ENCODE data around the gene NEK8. TPM values are rescaled to one million over a fixed set of nuclear protein-coding genes. Genes with fewer than 3 reads are reported as not detected.
"Not testable (repeated sequence)": the region's sequence is repeated elsewhere in the genome, so short reads cannot be mapped to it uniquely, and the experiment has no call there.

NEK8 gene
- total RNA-seq, 1 experiment from 2014 or later, result 10.8 TPM

DNA sequence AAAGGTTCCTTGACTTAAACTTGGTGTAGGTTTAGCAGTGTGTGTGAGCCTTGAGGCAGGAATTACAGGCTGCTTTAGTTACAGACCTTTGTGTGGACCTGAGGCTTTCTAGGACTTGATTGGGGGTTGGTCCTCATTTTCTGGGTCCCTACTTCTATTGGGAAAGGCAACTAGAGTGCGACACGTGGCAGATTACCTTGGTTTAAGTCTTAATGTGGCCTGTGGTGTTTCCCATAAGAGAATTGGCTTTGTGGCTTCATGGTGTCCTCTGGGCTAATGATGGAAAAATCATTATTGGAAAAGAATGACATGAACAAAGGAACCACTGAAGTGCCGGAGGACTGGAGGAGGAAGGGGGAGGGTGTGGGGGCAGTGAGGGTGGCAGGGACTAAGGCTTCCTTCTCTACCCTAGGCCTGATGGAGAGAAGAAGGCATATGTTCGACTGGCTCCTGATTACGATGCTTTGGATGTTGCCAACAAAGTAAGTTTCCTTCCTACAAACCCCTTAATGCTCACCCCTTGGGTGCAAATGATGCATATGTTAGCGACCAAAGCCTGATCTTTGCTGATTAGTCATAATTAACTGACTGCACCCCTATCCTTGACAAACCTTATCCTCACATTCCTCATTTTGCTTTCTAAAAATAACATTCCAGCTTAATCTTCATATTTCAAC is 5.3 kb upstream of the NEK8 start:
- Mint-ChIP-seq H3K4me3 (ENCODE audit: low read depth, unreplicated experiment) (peak overlapping the region; percentile 89), H3K4me1 (ENCODE audit: low read depth, unreplicated experiment) (peaks cover 36% of the 10 kb centered on the region), H3K27me3 (ENCODE audit: unreplicated experiment) (no peaks in the 10 kb centered on the region), H3K27ac (ENCODE audit: unreplicated experiment) (peak overlapping the region; percentile 99), H3K9me3 (ENCODE audit: low read depth, unreplicated experiment) (no peaks in the 10 kb centered on the region), H3K36me3 (ENCODE audit: insufficient read depth, unreplicated experiment) (peaks cover 96% of the 10 kb centered on the region)
- TF ChIP-seq, protein P1, sequence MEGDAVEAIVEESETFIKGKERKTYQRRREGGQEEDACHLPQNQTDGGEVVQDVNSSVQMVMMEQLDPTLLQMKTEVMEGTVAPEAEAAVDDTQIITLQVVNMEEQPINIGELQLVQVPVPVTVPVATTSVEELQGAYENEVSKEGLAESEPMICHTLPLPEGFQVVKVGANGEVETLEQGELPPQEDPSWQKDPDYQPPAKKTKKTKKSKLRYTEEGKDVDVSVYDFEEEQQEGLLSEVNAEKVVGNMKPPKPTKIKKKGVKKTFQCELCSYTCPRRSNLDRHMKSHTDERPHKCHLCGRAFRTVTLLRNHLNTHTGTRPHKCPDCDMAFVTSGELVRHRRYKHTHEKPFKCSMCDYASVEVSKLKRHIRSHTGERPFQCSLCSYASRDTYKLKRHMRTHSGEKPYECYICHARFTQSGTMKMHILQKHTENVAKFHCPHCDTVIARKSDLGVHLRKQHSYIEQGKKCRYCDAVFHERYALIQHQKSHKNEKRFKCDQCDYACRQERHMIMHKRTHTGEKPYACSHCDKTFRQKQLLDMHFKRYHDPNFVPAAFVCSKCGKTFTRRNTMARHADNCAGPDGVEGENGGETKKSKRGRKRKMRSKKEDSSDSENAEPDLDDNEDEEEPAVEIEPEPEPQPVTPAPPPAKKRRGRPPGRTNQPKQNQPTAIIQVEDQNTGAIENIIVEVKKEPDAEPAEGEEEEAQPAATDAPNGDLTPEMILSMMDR (IDR thresholded peaks at IDR 0.05; ENCODE audit: unreplicated experiment), result no peak
- intact Hi-C loops (cut with micrococcal nuclease; ENCODE audit: unreplicated experiment), result loop anchor here (5.0 to 10.0 kb wide), 4 partner anchors 82 to 392 kb away; no protein-coding TSS in a partner anchor
- no TSS peak for BruUV-seq (replicated peaks)
- CTCF ChIA-PET, result no interaction called here
- DNase-seq, result no peak

DNA sequence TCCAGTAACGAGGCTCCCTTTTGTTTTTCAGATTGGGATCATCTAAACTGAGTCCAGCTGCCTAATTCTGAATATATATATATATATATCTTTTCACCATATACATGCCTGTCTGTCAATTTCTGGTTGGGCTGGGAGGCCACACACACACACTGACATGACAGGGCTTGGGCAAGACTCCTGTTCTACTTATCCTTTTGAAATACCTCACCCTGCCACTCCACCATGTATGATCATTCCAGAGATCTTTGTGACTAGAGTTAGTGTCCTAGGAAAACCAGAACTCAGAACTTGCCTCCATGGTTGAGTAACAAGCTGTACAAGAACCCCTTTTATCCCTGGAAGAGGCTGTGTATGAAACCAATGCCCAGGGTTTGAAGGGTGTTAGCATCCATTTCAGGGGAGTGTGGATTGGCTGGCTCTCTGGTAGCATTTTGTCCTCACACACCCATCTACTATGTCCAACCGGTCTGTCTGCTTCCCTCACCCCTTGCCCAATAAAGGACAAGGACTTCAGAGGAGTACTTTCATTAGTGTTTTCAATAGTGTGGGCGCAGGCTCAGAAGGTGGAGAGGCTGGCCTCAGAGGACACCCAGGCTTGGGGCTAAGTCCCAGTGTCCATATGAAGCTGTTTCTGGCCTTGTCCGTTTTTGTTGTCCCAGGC is 4.6 kb upstream of the NEK8 start:
- Mint-ChIP-seq H3K36me3 (ENCODE audit: insufficient read depth, unreplicated experiment) (peaks cover 100% of the 10 kb centered on the region), H3K4me3 (ENCODE audit: low read depth, unreplicated experiment) (peak overlapping the region; percentile 89), H3K27ac (ENCODE audit: unreplicated experiment) (peak overlapping the region; percentile 99), H3K4me1 (ENCODE audit: low read depth, unreplicated experiment) (peaks cover 33% of the 10 kb centered on the region)
- CTCF ChIA-PET; H3K27me3 Mint-ChIP-seq (ENCODE audit: unreplicated experiment); H3K9me3 Mint-ChIP-seq (ENCODE audit: low read depth, unreplicated experiment); BruUV-seq (replicated peaks); DNase-seq: not testable (repeated sequence)
- intact Hi-C loops (cut with micrococcal nuclease; ENCODE audit: unreplicated experiment), result loop anchor here (5.0 to 10.0 kb wide), 4 partner anchors 81 to 391 kb away; no protein-coding TSS in a partner anchor

DNA sequence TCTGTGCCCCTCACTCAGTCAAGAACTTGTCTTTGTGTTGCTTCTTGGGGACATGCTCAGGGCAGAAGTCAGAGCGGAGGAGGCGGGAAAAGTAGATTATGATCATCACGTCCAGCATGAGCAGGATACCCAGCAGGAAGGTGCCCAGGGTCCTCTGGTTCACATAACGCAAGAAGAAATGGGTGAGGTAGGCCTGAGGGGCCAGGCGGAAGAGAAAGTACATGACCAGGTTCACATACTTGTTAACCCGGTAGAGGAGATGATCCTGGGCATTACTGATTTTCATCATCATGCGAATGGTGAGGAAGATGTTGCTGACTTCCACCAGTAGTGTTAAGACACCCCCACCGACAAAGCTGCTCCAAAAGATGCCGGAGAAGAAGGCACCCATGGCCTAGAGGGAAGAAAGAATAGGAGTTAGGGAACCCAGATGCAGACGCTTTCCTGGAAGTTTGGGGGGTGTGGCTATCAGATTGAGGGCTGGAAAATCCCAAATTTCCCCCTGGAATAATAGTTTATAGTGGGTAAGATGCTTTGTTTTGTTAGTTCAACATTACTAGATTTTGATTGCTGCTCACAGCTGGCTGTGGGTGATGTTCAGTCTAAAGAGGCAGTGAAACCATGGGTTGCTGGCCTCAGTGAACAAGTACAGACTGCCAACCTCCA is 4.0 kb upstream of the NEK8 start:
- H3K9me3 Mint-ChIP-seq (ENCODE audit: low read depth, unreplicated experiment), result no peaks in the 10 kb centered on the region
- H3K36me3 Mint-ChIP-seq (ENCODE audit: insufficient read depth, unreplicated experiment), result peaks cover 96% of the 10 kb centered on the region
- CTCF ChIA-PET, result interaction anchor here (4.8 kb wide), 1 partner anchor 24 kb away, joined by 228 read pairs; no protein-coding TSS in a partner anchor
- intact Hi-C loops (cut with micrococcal nuclease; ENCODE audit: unreplicated experiment), result loop anchor here (5.0 to 10.0 kb wide), 4 partner anchors 80 to 390 kb away; no protein-coding TSS in a partner anchor
- H3K4me3 Mint-ChIP-seq (ENCODE audit: low read depth, unreplicated experiment), result peak overlapping the region; percentile 89
- no peak for DNase-seq
- TF ChIP-seq, protein P1 (IDR thresholded peaks at IDR 0.05; ENCODE audit: unreplicated experiment), result no peak
- H3K4me1 Mint-ChIP-seq (ENCODE audit: low read depth, unreplicated experiment), result peaks cover 33% of the 10 kb centered on the region
- peak overlapping the region; percentile 99 for H3K27ac Mint-ChIP-seq (ENCODE audit: unreplicated experiment)
- TSS peak; percentile 60 for BruUV-seq (replicated peaks)
- H3K27me3 Mint-ChIP-seq (ENCODE audit: unreplicated experiment), result no peaks in the 10 kb centered on the region

DNA sequence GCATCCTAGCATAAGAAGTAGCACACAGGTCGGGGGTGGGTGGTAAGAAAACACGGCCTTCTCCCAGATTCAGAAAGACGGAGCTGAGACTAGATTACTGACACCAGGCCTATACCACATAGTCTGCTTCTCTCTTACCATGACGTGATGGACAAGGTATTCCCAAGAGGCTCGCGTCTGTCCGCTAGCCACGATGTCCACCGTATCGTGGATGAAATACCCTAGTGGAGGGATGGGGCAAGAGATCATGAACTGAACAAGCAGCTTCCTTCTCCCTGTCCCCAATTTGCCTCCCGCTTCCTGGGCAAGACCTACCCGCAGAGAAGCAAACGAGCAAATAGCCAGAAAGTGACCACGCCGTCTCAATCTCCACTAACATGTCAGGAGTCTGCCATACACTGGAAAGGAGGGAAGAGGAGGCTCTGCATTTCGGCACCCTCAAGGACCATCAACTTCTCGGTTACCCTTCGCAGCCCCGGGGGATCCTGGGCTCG is 3.4 kb upstream of the NEK8 start:
- intact Hi-C loops (cut with micrococcal nuclease; ENCODE audit: unreplicated experiment), result loop anchor here (10.0 kb wide), 3 partner anchors 80 to 390 kb away; no protein-coding TSS in a partner anchor
- TF ChIP-seq, protein P1 (IDR thresholded peaks at IDR 0.05; ENCODE audit: unreplicated experiment), result peak; percentile 13
- DNase-seq, result no peak
- BruUV-seq (replicated peaks), result no TSS peak
- peak overlapping the region; percentile 99 for H3K27ac Mint-ChIP-seq (ENCODE audit: unreplicated experiment)
- H3K27me3 Mint-ChIP-seq (ENCODE audit: unreplicated experiment), result no peaks in the 10 kb centered on the region
- no peaks in the 10 kb centered on the region for H3K9me3 Mint-ChIP-seq (ENCODE audit: low read depth, unreplicated experiment)
- peaks cover 90% of the 10 kb centered on the region for H3K36me3 Mint-ChIP-seq (ENCODE audit: insufficient read depth, unreplicated experiment)
- CTCF ChIA-PET, result interaction anchor here (4.8 kb wide), 1 partner anchor 23 kb away, joined by 228 read pairs; no protein-coding TSS in a partner anchor
- H3K4me3 Mint-ChIP-seq (ENCODE audit: low read depth, unreplicated experiment), result peak overlapping the region; percentile 89
- peaks cover 37% of the 10 kb centered on the region for H3K4me1 Mint-ChIP-seq (ENCODE audit: low read depth, unreplicated experiment)
